ENCODE measurements around the gene UNC119B.
"Not testable (repeated sequence)": the region's sequence is repeated elsewhere in the genome, so short reads cannot be mapped to it uniquely, and the experiment has no call there.

Gene UNC119B

GRCh38 chr12:120720234-120720986, 10.2 kb downstream of the UNC119B start:
- no peak for FAIRE-seq

GRCh38 chr12:120720987-120721801, 10.9 kb downstream of the UNC119B start:
- no peak for FAIRE-seq

- no peak for FAIRE-seq
Observed at GRCh38 chr12:120721866-120722265, 11.6 kb downstream of the UNC119B start.

DNA sequence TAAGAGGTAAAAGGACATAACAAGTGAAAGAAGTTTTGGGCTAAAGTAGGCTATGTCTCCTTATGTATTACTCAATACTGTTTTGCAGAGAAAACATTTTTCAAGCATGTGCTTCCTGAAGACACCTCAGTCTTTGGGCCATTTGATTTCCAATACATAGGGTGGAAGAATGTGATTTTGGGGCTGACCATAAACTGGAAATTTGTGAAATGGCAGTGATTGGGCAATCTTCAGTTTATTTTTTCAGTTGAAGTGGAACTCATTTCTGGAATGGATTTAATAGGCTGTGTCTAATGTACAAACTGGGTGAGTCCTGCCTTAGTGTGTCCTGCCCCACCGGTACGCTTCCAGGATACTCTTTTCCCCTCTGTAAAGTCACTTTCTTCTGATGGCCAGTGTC, 12.5 kb downstream of the UNC119B start:
- FAIRE-seq: no peak

DNA sequence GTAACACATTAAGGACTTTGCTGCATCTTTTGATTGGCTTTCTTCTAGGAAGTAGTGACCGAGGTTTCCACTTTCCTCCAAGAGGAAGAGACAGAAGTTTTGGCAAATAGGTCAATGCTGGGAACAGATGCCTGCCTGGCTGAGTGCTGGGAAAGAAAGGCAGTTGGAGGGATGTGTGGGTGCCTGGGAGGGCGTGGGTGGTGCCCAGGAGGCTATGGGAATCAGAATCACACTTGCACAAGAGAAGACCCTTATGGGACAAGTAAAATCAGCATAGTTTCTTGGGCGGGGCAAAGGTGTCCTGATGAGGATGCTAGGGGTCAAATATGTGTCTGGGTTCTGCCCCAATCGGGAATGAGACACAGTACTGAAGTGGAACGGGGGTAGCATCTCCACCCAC, 14.5 kb downstream of the UNC119B start:
- FAIRE-seq: no peak

DNA sequence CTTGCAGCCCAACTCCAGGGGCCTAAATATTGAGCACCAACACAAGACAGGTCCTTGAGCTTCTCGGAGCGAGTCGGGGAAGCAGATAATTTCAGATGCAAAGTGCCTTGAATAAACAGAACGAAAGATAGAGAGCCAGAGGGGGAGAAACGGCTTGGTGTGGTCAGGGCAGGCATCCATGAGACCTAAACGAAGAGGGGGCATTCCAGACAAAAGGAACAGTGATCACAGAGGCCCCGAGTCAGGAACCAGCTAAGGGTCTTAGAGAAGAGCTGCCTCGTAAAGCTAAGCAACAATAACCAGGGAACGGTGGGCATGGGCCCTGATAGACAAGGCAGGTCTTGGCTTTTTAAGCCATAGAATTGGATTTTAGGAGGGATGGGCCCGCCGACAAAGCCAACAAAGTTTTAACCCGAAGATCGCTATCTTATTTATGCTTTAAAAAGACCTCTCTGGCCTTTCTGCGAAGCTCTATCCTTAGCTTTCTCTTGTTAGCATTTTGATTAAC, 14.9 kb downstream of the UNC119B start:
- no peak for FAIRE-seq

GRCh38 chr12:120725659-120726509, 15.6 kb downstream of the UNC119B start, which contains the start of gene ACADS:
ACADS (plus strand) TSS chr12:120725826; CDS start chr12:120725886, 60 bp downstream.
- peak; percentile 8 for FAIRE-seq

- FAIRE-seq: no peak
Observed at GRCh38 chr12:120726510-120726793, 16.2 kb downstream of the UNC119B start.

- no peak for FAIRE-seq
Observed at GRCh38 chr12:120726961-120727360, 16.7 kb downstream of the UNC119B start.

DNA sequence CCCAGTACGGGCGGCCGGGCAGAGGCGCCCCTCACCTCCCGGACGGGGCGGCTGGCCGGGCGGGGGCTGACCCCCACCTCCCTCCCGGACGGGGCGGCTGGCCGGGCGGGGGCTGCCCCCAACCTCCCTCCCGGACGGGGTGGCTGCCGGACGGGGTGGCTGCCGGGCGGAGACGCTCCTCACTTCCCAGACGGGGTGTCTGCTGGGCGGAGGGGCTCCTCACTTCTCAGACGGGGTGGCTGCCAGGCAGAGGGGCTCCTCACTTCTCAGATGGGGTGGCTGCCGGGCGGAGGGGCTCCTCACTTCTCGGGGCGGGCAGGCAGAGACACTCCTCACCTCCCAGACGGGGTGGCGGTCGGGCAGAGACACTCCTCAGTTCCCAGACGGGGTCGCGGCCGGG, 21.9 kb downstream of the UNC119B start:
- FAIRE-seq: not testable (repeated sequence)

DNA sequence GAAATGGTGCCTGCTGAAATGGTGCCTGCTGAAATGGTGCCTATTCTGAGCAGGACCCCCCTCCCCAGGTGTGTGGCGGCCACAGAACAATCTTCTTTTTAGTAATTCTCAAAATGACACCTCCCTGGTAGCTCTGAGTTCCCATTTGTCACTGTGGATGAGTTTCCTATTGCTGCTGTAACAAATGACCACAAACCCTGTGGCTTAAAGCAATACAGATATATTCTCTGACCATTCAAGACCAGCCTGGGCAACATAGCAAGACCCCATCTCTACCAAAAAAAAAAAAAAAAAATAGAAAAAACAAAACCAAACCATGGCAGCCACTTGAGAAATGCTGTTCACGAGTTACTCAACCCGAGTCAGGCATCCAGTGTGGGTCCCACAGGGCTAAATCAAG, 23.3 kb downstream of the UNC119B start:
- no peak for FAIRE-seq

DNA sequence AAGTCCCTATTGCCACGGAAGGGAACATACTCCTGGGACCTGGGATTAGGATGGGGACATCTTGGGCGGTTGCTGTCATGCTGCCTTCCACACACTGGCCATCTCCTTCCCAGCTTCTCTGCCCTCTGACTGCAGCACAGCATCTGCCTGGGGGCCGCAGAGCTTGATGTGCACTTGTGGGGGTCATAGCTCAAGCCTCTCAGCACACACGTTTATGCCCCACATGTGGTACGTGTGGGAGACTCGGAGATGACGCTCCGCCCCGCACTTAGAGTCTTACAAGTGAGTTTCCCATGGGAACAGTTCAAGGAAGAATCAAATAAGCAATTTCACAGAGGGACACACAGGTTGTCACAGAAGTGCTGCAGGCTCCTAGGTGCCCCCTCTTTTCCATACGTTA, 24.0 kb downstream of the UNC119B start:
- no peak for FAIRE-seq

GRCh38 chr12:120735181-120735580, 24.9 kb downstream of the UNC119B start:
- no peak for FAIRE-seq

- FAIRE-seq: no peak
Observed at GRCh38 chr12:120736404-120737331, 26.4 kb downstream of the UNC119B start.

GRCh38 chr12:120737557-120738251, 27.4 kb downstream of the UNC119B start:
- no peak for FAIRE-seq

DNA sequence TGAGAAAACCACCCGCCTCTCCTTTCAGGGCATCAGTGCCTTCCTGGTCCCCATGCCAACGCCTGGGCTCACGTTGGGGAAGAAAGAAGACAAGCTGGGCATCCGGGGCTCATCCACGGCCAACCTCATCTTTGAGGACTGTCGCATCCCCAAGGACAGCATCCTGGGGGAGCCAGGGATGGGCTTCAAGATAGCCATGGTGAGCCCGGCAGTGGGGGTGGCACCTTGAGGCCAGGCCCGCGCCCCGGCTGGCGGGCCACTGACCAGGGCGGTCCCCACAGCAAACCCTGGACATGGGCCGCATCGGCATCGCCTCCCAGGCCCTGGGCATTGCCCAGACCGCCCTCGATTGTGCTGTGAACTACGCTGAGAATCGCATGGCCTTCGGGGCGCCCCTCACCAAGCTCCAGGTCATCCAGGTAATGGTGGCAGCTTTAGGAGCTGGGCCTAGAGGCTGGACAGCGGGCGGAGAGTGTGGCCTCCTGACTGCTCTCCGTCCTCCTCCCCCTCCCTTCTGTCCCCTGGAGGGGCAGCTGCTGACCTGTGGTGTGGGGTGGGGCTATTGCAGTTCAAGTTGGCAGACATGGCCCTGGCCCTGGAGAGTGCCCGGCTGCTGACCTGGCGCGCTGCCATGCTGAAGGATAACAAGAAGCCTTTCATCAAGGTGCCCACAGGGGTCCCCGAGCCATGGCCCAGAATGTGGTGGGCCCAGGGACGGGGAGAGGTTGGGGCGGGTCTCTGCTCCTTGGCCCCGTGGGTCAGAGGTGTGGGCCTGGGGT, 28.2 kb downstream of the UNC119B start:
- FAIRE-seq: no peak

GRCh38 chr12:120739031-120739762, 28.9 kb downstream of the UNC119B start:
- FAIRE-seq: no peak

DNA sequence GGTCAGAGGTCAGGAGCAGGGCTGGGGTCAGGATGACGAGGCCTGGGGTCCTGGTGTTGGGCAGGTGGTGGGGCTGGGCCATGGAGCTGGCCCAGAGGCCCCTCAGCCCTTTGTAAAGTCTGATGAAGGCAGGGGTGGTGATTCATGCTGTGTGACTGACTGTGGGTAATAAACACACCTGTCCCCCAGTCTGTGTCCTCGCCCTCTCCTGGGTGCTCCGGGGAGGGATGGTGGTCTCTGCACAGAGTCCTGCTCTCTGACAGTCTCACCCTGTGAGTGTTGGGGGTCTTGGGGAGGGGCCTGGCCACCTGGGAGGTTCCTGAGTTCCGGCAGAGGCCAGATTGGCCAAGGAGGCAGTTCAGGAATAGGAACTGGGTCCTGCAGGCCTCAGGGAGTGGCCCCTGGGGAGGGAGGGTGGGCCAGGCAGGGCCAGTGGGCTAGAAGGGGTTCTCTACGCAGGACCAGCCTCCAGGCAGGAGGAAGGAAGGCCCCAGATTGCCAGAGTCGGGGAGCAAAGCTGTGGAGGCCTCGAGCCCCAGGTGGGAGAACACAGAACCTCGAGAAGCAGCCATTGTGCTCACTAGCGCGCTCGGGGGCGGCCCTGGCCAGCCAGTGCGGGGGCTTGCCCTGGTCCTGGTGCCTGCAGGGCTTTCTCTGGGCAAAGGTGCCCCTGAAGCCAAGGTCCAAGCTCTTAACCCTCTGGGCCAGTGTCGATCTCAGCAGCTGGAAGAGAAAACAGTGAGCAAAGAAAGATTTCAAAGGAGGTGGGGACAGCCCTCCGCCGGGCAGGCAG, 29.8 kb downstream of the UNC119B start:
- no peak for FAIRE-seq

DNA sequence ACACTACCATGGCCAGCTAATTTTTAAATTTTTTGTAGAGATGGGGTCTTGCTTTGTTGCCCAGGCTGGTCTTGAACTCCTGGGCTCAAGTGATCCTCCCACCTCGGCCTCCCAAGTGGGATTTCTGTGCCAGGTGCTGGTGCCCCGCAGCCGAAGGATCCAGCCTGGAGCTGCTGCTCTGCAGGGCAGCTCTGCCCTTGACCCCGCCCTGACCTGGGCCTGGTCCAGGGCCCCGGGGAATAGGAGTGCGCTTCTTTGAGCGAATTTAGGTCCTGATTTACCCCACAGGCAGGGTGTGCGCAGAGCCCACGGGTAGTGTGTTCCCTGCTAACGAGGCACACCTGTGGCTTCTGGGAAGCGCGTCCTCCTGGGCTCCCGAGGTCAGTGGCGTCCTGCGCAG, 30.6 kb downstream of the UNC119B start:
- FAIRE-seq: no peak

Data from G401.6 (cell line).